ENCODE measurements around the gene SLC22A6. TPM values are rescaled to one million over a fixed set of nuclear protein-coding genes. Genes with fewer than 3 reads are reported as not detected.
A peak's percentile ranks its signal among the peaks of the same experiment; 100 is the strongest.
"Not testable (repeated sequence)": the region's sequence is repeated elsewhere in the genome, so short reads cannot be mapped to it uniquely, and the experiment has no call there.

The SLC22A6 gene
- total and polyA plus RNA-seq, 3 experiments from 2014 or later, result not detected

DNA sequence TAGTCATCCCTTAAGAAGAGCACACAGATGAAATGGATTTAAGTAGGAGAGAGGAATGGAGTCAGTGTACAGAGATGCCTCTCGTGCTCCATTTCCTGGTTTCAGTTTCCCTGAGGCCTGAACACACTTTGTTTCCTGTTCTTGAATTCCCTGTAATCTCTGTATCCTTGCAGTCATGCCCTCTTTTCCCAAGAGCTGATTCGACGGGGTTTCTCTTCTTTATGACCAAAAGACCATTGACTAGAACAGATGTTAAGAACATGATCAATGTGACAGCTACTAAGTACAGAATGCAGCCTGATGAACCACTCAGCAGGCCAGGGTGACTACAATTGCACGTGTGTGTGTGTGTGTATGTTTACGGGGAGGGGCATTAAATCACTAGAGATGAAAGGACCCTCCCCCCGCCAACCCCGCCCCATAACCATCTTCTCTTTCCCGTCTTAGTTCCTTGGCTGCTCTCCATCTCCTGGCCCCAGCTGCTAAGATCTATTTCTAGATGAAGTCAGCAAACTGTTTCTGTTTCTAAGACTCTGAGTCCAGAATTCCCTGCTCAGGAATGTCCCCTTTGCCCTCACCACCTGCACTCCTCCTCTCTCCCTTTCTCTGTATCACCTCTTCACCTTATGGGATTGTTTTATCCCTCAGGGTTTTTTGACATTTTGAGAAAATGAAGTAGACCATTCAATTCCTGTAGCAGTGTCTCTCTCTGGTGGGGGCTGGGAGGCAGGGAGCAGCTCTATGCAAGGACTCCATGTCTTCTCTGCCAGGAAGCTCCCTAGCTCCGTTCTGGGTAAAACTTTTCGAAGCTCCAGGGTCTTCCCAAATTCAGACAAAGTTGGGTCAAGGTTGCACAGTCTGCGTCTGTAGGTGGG, 26.0 kb downstream of the SLC22A6 start:
- no peaks in the 10 kb centered on the region for H3K36me3 ChIP-seq (ENCODE audit: insufficient read depth, low read length)
- H3K9me3 ChIP-seq (ENCODE audit: low read length), result no peaks in the 10 kb centered on the region
- no peaks in the 10 kb centered on the region for H3K9me3 Mint-ChIP-seq
- no peak for DNase-seq
- H3K27ac Mint-ChIP-seq, result no peak overlapping the region
- H3K4me3 ChIP-seq (ENCODE audit: low read length), result no peak overlapping the region
- H3K4me1 Mint-ChIP-seq, result peaks cover 0 to 6% (median 0%) of the 10 kb centered on the region in 3 donors
- H3K4me1 ChIP-seq (ENCODE audit: insufficient read depth, low read length), result no peaks in the 10 kb centered on the region
- CTCF ChIA-PET, result no interaction called here
- peaks cover 0 to 3% (median 0%) of the 10 kb centered on the region in 3 donors for H3K36me3 Mint-ChIP-seq
- POLR2A ChIA-PET, result no interaction called here
- no peak overlapping the region for H3K27ac ChIP-seq (ENCODE audit: low read depth, low read length)
- H3K27me3 Mint-ChIP-seq, result peaks cover 16 to 50% of the 10 kb centered on the region in 2 donors
- no peaks in the 10 kb centered on the region for H3K27me3 ChIP-seq (ENCODE audit: insufficient read depth, low read length, poor library complexity, severe bottlenecking)
- H3K4me3 Mint-ChIP-seq, result no peak overlapping the region

DNA sequence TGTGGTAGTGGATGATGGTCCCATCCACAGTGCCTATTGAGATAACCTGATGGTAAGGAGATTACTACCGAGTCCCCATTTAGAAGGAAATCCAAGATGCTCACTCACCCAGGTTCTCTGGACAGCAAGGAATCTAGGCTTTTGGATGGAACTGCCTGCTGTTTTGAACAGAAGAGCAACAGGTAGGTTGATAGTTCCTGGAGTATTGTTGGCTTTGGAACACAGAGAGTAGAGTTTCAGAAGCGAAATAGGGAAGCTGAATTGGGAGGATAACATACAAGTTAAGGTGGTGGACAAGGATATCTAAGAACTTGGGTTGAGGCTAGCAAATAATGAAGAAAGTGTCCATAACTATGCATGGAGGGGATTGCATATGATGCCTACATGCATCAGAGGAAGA, 27.6 kb downstream of the SLC22A6 start:
- Histone ChIP-seq H3K9me3 (ENCODE audit: low read length) (no peaks in the 10 kb centered on the region), H3K27ac (ENCODE audit: low read depth, low read length) (no peak overlapping the region), H3K4me1 (ENCODE audit: insufficient read depth, low read length) (no peaks in the 10 kb centered on the region), H3K27me3 (ENCODE audit: insufficient read depth, low read length, poor library complexity, severe bottlenecking) (no peaks in the 10 kb centered on the region), H3K4me3 (ENCODE audit: low read length) (no peak overlapping the region), H3K36me3 (ENCODE audit: insufficient read depth, low read length) (no peaks in the 10 kb centered on the region)
- H3K4me3 Mint-ChIP-seq, result no peak overlapping the region
- no peaks in the 10 kb centered on the region for H3K9me3 Mint-ChIP-seq
- H3K4me1 Mint-ChIP-seq, result peaks cover 0 to 6% (median 0%) of the 10 kb centered on the region in 3 donors
- peaks cover 13 to 60% of the 10 kb centered on the region in 2 donors for H3K27me3 Mint-ChIP-seq
- ChIA-PET POLR2A (no interaction called here), CTCF (no interaction called here)
- no peak overlapping the region for H3K27ac Mint-ChIP-seq
- no peak for DNase-seq
- no peaks in the 10 kb centered on the region for H3K36me3 Mint-ChIP-seq

DNA sequence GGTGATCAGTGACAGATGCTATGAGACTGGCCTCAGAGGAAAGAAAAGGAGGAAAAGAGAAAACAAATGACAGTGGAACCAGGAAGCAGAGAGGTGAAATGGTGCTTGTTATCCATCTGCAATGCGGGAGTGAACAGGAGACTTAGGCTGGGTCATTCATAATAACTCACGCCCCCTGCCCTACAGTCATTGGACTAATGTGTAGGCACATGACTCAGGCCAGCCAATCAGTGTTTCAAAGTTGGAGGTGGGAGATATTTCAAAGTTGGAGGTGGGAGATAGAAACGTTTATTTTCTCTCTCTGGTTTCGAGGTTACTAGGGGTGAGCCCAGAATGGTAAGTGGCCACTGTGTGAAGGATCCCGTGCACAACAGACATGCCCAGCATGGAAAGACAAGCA, 30.3 kb downstream of the SLC22A6 start:
- no peak overlapping the region for H3K27ac Mint-ChIP-seq
- no peaks in the 10 kb centered on the region for H3K9me3 Mint-ChIP-seq
- H3K4me3 Mint-ChIP-seq, result no peak overlapping the region
- DNase-seq, result no peak
- no peaks in the 10 kb centered on the region for H3K27me3 ChIP-seq (ENCODE audit: insufficient read depth, low read length, poor library complexity, severe bottlenecking)
- H3K27me3 Mint-ChIP-seq, result peaks cover 14 to 66% of the 10 kb centered on the region in 2 donors
- no peaks in the 10 kb centered on the region for H3K36me3 ChIP-seq (ENCODE audit: insufficient read depth, low read length)
- no peaks in the 10 kb centered on the region for H3K9me3 ChIP-seq (ENCODE audit: low read length)
- no peaks in the 10 kb centered on the region for H3K4me1 ChIP-seq (ENCODE audit: insufficient read depth, low read length)
- no peak overlapping the region for H3K27ac ChIP-seq (ENCODE audit: low read depth, low read length)
- ChIA-PET POLR2A (no interaction called here), CTCF (no interaction called here)
- no peaks in the 10 kb centered on the region for H3K36me3 Mint-ChIP-seq
- H3K4me3 ChIP-seq (ENCODE audit: low read length), result no peak overlapping the region
- H3K4me1 Mint-ChIP-seq, result peaks cover 0 to 6% (median 0%) of the 10 kb centered on the region in 3 donors

DNA sequence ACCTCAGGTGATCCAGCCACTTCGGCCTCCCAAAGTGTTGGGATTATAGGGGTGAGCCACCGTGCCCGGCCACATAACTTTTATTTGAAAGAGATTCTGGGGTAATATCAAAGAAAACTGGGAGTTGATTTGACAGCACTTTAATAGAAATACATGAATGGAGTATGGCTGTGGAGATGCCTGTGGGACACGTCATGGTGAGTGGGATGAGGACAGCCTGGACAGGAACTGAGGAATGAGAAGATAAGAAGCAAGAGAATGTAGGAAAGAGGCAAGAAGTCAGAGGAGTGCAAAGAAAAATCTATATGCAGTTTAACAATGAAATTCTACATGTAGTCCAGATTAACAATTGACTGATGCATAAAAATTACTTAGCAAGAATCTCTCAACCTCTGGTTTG, 31.0 kb downstream of the SLC22A6 start:
- DNase-seq, result no peak
- Mint-ChIP-seq H3K4me3 (no peak overlapping the region), H3K4me1 (peaks cover 0 to 3% (median 0%) of the 10 kb centered on the region in 3 donors), H3K27ac (peak overlapping the region in 1 of 8 donors; percentile 7), H3K9me3 (no peaks in the 10 kb centered on the region), H3K36me3 (no peaks in the 10 kb centered on the region), H3K27me3 (peaks cover 15 to 64% of the 10 kb centered on the region in 2 donors)
- POLR2A ChIA-PET, result no interaction called here
- H3K4me3 ChIP-seq (ENCODE audit: low read length), result no peak overlapping the region
- no peaks in the 10 kb centered on the region for H3K4me1 ChIP-seq (ENCODE audit: insufficient read depth, low read length)
- no peaks in the 10 kb centered on the region for H3K9me3 ChIP-seq (ENCODE audit: low read length)
- no peaks in the 10 kb centered on the region for H3K27me3 ChIP-seq (ENCODE audit: insufficient read depth, low read length, poor library complexity, severe bottlenecking)
- CTCF ChIA-PET, result no interaction called here
- no peaks in the 10 kb centered on the region for H3K36me3 ChIP-seq (ENCODE audit: insufficient read depth, low read length)
- H3K27ac ChIP-seq (ENCODE audit: low read depth, low read length), result no peak overlapping the region

DNA sequence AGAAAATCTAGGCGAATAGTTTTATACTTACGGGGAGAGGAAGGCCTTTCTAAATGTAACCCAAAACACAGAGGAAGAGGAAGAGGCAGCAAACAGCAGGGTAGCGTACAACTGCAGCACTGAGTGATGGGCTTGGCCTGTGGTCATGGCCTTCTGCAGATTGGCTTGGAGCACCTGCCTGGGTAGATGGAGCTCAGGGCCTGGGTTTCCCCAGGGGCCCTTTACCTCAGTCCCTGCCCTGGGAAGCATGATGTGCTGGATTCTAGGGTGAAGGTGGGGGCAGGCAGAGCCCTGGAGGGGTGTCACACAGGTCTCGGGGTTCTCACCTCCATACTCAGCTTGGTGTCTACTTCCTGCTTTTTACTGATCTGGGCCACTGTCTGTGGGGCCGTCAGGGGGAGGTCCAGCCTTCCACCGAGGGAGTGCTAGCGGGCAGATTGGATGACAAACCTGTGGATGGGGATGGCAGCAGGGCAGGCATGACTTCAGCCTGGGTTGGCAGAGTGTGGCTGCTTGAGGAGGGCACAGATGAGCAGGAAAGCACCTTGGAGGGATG, 35.9 kb downstream of the SLC22A6 start:
- Mint-ChIP-seq H3K4me3 (no peak overlapping the region), H3K36me3 (no peaks in the 10 kb centered on the region), H3K4me1 (no peaks in the 10 kb centered on the region), H3K27me3 (peaks cover 8 to 66% of the 10 kb centered on the region in 2 donors), H3K27ac (no peak overlapping the region), H3K9me3 (no peaks in the 10 kb centered on the region)
- Histone ChIP-seq H3K9me3 (ENCODE audit: low read length) (no peaks in the 10 kb centered on the region), H3K36me3 (ENCODE audit: insufficient read depth, low read length) (no peaks in the 10 kb centered on the region), H3K4me3 (ENCODE audit: low read length) (no peak overlapping the region), H3K27me3 (ENCODE audit: insufficient read depth, low read length, poor library complexity, severe bottlenecking) (no peaks in the 10 kb centered on the region), H3K27ac (ENCODE audit: low read depth, low read length) (no peak overlapping the region), H3K4me1 (ENCODE audit: insufficient read depth, low read length) (no peaks in the 10 kb centered on the region)
- DNase-seq, result no peak
- POLR2A ChIA-PET, result no interaction called here
- CTCF ChIA-PET, result no interaction called here

DNA sequence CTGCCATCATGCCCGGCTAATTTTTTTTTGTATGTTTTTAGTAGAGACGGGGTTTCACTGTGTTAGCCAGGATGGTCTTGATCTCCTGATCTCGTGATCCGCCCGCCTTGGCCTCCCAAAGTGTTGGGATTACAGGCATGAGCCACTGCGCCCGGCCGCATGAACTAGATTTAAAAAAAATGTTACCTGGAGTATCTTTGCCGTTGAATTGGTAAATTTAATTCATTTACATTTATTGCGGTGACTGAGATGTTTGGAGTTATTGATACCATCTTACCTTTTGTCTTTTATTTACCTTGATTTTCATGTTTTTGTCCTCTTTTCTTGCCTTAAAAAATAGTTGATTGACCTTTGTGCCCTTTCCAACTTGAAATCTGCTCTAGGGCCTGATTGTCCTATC, 39.2 kb downstream of the SLC22A6 start:
- H3K9me3 ChIP-seq (ENCODE audit: low read length); H3K27ac ChIP-seq (ENCODE audit: low read depth, low read length); H3K4me3 Mint-ChIP-seq; H3K27ac Mint-ChIP-seq; DNase-seq; H3K27me3 ChIP-seq (ENCODE audit: insufficient read depth, low read length, poor library complexity, severe bottlenecking); H3K36me3 Mint-ChIP-seq; H3K9me3 Mint-ChIP-seq; CTCF ChIA-PET; H3K36me3 ChIP-seq (ENCODE audit: insufficient read depth, low read length); H3K4me1 Mint-ChIP-seq; POLR2A ChIA-PET; H3K4me3 ChIP-seq (ENCODE audit: low read length); H3K4me1 ChIP-seq (ENCODE audit: insufficient read depth, low read length): not testable (repeated sequence)
- H3K27me3 Mint-ChIP-seq, result peaks cover 6 to 67% of the 10 kb centered on the region in 2 donors

DNA sequence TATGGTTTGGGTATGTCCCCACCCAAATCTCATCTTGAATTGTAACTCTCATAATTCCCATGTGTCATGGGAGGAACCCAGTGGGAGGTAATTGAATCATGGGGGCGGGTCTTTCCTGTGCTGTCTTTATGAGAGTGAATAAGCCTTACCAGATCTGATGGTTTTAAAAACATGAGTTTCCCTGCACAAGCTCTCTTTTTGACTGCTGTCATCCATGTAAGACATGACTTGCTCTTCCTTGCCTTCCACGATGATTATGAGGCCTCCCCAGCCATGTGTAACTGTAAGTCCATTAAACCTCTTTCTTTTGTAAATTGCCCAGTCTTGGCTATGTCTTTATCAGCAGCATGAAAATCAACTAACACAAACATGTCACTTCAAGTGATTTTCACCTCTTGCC, 47.2 kb downstream of the SLC22A6 start:
- CTCF ChIA-PET; H3K4me3 ChIP-seq (ENCODE audit: low read length); H3K4me3 Mint-ChIP-seq; H3K9me3 ChIP-seq (ENCODE audit: low read length); H3K27me3 ChIP-seq (ENCODE audit: insufficient read depth, low read length, poor library complexity, severe bottlenecking); H3K27ac ChIP-seq (ENCODE audit: low read depth, low read length); H3K4me1 Mint-ChIP-seq; H3K36me3 ChIP-seq (ENCODE audit: insufficient read depth, low read length); H3K36me3 Mint-ChIP-seq; H3K4me1 ChIP-seq (ENCODE audit: insufficient read depth, low read length); DNase-seq; H3K9me3 Mint-ChIP-seq: not testable (repeated sequence)
- POLR2A ChIA-PET, result interaction anchor here (0.6 kb wide), 1 partner anchor 14 kb away, joined by 8 read pairs; no protein-coding TSS in a partner anchor
- H3K27ac Mint-ChIP-seq, result peak overlapping the region in 1 of 8 donors; percentile 27
- H3K27me3 Mint-ChIP-seq, result peaks cover 6 to 16% of the 10 kb centered on the region in 2 donors

DNA sequence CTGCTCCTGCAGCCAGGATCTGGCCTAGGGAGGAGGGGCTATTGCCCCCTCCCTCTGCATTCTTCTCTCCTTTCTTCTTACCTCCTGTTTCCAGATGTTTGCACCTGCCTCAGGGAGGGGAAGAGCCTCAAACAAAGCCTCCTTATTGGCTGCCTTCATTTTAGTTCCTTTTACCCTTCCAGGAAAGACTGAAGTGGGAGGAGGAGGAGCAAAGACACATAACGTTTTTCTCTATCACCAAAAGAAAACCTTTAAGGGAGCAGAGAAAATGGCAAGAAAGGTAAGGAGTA, 50.3 kb downstream of the SLC22A6 start:
- H3K27ac Mint-ChIP-seq, result no peak overlapping the region
- H3K27me3 Mint-ChIP-seq, result peaks cover 24 to 29% of the 10 kb centered on the region in 2 donors
- no peaks in the 10 kb centered on the region for H3K4me1 Mint-ChIP-seq
- ChIA-PET CTCF (no interaction called here), POLR2A (no interaction called here)
- no peaks in the 10 kb centered on the region for H3K9me3 ChIP-seq (ENCODE audit: low read length)
- no peaks in the 10 kb centered on the region for H3K36me3 Mint-ChIP-seq
- no peak for DNase-seq
- H3K9me3 Mint-ChIP-seq, result no peaks in the 10 kb centered on the region
- H3K4me3 Mint-ChIP-seq, result no peak overlapping the region
- no peaks in the 10 kb centered on the region for H3K36me3 ChIP-seq (ENCODE audit: insufficient read depth, low read length)
- no peaks in the 10 kb centered on the region for H3K4me1 ChIP-seq (ENCODE audit: insufficient read depth, low read length)
- no peak overlapping the region for H3K4me3 ChIP-seq (ENCODE audit: low read length)
- no peaks in the 10 kb centered on the region for H3K27me3 ChIP-seq (ENCODE audit: insufficient read depth, low read length, poor library complexity, severe bottlenecking)
- H3K27ac ChIP-seq (ENCODE audit: low read depth, low read length), result no peak overlapping the region
